ENCODE measurements around the gene PARP12.
"Not testable (repeated sequence)": the region's sequence is repeated elsewhere in the genome, so short reads cannot be mapped to it uniquely, and the experiment has no call there.

DNA sequence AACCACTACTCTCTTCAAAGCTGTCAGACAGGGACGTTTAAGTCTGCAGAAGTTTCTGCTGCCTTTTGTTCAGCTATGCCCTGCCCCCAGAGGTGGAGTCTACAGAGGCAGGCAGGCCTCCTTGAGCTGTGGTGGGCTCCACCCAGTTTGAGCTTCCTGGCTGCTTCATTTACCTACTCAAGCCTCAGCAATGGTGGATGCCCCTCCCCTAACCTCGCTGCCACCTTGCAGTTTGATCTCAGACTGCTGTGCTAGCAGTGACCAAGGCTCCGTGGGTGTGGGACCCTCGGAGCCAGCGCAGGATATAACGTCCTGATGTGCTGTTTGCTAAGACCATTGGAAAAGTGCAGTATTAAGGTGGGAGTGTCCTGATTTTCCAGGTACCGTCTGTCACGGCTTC lies 46.0 kb upstream of the PARP12 start:
- TF ChIP-seq, protein P1, sequence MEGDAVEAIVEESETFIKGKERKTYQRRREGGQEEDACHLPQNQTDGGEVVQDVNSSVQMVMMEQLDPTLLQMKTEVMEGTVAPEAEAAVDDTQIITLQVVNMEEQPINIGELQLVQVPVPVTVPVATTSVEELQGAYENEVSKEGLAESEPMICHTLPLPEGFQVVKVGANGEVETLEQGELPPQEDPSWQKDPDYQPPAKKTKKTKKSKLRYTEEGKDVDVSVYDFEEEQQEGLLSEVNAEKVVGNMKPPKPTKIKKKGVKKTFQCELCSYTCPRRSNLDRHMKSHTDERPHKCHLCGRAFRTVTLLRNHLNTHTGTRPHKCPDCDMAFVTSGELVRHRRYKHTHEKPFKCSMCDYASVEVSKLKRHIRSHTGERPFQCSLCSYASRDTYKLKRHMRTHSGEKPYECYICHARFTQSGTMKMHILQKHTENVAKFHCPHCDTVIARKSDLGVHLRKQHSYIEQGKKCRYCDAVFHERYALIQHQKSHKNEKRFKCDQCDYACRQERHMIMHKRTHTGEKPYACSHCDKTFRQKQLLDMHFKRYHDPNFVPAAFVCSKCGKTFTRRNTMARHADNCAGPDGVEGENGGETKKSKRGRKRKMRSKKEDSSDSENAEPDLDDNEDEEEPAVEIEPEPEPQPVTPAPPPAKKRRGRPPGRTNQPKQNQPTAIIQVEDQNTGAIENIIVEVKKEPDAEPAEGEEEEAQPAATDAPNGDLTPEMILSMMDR (IDR thresholded peaks at IDR 0.05) = not testable (repeated sequence)
- TF ChIP-seq EZH2phosphoT487 (IDR thresholded peaks at IDR 0.05) = not testable (repeated sequence)

Measured in neural progenitor cell (in vitro differentiated cells).